ENCODE results near the gene EDDM13. TPM values are rescaled to one million over a fixed set of nuclear protein-coding genes. Genes with fewer than 3 reads are reported as not detected.
A peak's percentile ranks its signal among the peaks of the same experiment; 100 is the strongest.

EDDM13 gene
- total RNA-seq, 4 donors from 2014 or later = not detected

- H3K27ac ChIP-seq = no peak overlapping the region
- H3K4me1 ChIP-seq = peaks cover 0 to 21% (median 0%) of the 10 kb centered on the region in 3 donors
- 88 to 100% methylated on average over 1 to 2 of the region's 11 CpGs for WGBS, 2 donors (ENCODE audit: low coverage in 1 of 2)
- no peaks in the 10 kb centered on the region for H3K9me3 ChIP-seq
- H3K27me3 ChIP-seq = no peaks in the 10 kb centered on the region
- H3K36me3 ChIP-seq = peaks cover 0 to 45% of the 10 kb centered on the region in 2 donors
- no peak for ATAC-seq
- H3K4me3 ChIP-seq = no peak overlapping the region
- TF ChIP-seq POLR2A (IDR thresholded peaks at IDR 0.05) (no peak), CTCF (IDR thresholded peaks at IDR 0.05) (peak in 3 of 4 experiments; percentile 23 to 59 (median 25)), POLR2AphosphoS5 (IDR thresholded peaks at IDR 0.05) (no peak), EP300 (IDR thresholded peaks at IDR 0.05) (no peak)
Observed at GRCh38 chr19:56309511-56310185, 37.1 kb downstream of the EDDM13 start.

DNA sequence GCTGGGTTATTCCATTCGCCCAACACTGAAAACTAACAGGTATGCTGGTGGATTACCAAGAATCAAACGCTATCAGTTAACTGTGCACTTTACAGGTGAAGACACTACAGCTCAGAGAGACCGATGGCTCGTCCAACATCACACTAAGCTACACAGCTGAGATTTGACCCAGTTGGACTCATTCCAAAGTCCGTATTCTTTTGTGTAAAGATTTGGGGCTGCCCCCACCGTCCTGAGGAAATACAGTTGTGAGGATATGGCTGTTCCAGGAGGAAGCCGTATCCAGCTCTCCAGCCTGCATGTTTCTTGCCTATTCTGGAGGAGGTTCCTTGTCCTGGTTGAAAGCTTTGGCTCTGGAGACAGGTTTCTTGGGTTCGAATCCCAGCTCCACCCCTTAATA, 37.9 kb downstream of the EDDM13 start:
- 57 to 64% methylated on average over 3 to 5 of the region's 8 CpGs for WGBS, 2 donors (ENCODE audit: low coverage in 1 of 2)
- Histone ChIP-seq H3K4me3 (no peak overlapping the region), H3K27ac (no peak overlapping the region), H3K36me3 (peaks cover 0 to 37% of the 10 kb centered on the region in 2 donors), H3K9me3 (no peaks in the 10 kb centered on the region), H3K27me3 (no peaks in the 10 kb centered on the region), H3K4me1 (peaks cover 0 to 23% (median 0%) of the 10 kb centered on the region in 3 donors)
- TF ChIP-seq CTCF (IDR thresholded peaks at IDR 0.05) (no peak), POLR2AphosphoS5 (IDR thresholded peaks at IDR 0.05) (no peak), POLR2A (IDR thresholded peaks at IDR 0.05) (no peak), EP300 (IDR thresholded peaks at IDR 0.05) (no peak)
- ATAC-seq = no peak

DNA sequence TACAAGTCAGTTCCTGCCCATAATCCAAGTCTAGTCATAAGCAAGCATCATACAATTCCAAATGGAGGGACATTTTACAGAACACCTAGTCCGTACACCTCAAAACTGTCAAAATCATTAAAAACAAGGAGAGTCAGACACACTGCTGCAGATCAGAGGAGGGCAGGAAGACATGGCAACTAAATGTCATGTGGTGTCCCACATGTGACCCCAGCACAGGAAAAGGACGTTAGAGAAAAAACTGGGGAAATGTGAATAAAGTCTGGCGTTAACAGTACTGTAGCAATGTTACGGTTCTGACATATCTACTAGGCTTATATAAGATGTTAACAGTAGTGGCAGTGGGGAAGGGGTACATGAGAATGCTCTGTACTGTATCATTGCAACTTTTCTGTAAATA, 39.8 kb downstream of the EDDM13 start:
- H3K27ac ChIP-seq = no peak overlapping the region
- no peak for ATAC-seq
- no peak overlapping the region for H3K4me3 ChIP-seq
- H3K4me1 ChIP-seq = peaks cover 0 to 30% (median 0%) of the 10 kb centered on the region in 3 donors
- H3K9me3 ChIP-seq = no peaks in the 10 kb centered on the region
- H3K36me3 ChIP-seq = peaks cover 0 to 33% of the 10 kb centered on the region in 2 donors
- no peaks in the 10 kb centered on the region for H3K27me3 ChIP-seq
- 64 to 71% methylated on average over 4 of the region's 4 CpGs for WGBS, 2 donors (ENCODE audit: low coverage in 1 of 2)
- TF ChIP-seq EP300 (IDR thresholded peaks at IDR 0.05) (no peak), CTCF (IDR thresholded peaks at IDR 0.05) (no peak), POLR2A (IDR thresholded peaks at IDR 0.05) (no peak), POLR2AphosphoS5 (IDR thresholded peaks at IDR 0.05) (no peak)

DNA sequence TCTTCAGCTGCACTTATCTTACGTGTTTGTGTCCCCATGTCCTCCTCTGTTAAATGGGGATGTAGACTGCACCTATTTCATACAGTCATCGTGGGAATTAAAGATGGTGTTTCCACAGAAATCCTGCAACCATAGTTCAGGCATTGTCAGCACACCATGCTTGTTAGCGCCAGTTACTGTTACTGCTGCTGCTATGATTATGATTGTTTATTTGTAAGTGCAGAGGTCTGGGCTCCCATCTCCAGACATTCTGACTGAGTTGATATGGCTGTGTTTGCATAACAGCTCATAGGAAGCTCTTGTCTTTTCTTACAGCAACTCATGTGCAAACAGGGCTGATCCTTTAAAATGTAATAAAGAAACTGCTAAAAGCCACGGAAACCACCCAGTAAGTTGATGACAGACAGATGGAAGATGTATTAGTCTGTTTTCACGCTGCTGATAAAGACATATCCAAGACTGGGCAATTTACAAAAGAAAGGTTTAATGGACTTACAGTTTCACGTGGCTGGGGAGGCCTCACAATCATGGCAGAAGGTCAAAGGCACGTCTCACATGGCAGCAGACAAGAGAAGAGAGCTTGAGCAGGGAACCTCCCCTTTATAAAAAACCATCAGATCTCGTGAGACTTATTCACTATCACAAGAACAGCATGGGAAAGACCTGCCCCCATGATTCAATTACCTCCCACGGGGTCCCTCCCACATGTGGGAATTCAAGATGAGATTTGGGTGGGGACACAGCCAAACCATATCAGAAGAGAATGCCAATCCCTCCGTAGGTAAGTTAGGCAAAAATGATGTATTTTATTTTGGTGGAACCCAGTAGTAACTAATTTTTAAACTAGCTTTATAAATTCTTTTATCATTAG, 40.5 kb downstream of the EDDM13 start:
- 67 to 78% methylated on average over 9 of the region's 10 CpGs for WGBS, 2 donors (ENCODE audit: low coverage in 1 of 2)
- H3K9me3 ChIP-seq = no peaks in the 10 kb centered on the region
- TF ChIP-seq POLR2A (IDR thresholded peaks at IDR 0.05) = no peak
- peaks cover 0 to 30% (median 0%) of the 10 kb centered on the region in 3 donors for H3K4me1 ChIP-seq
- peaks cover 0 to 33% of the 10 kb centered on the region in 2 donors for H3K36me3 ChIP-seq
- ATAC-seq = no peak
- H3K27me3 ChIP-seq = no peaks in the 10 kb centered on the region
- no peak overlapping the region for H3K27ac ChIP-seq
- H3K4me3 ChIP-seq = no peak overlapping the region

DNA sequence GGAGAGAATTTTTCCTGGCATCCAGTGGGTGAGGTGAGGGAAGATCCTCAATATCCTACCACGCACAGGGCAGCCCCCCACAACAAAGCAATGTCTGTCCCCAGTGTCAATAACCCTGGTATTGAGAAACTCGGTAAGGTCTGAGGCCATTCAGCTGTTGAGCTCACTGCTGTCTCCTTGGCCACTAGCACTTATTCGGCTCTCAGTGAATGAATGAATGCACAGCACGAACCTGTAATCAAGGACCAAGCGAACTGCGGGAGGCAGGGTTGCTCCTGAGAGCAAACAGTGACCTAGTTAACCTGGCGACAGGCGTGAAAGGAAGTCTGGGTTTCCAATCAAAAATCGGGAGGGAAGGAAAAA, 41.5 kb downstream of the EDDM13 start:
- peaks cover 0 to 30% (median 0%) of the 10 kb centered on the region in 3 donors for H3K4me1 ChIP-seq
- H3K9me3 ChIP-seq = no peaks in the 10 kb centered on the region
- no peaks in the 10 kb centered on the region for H3K27me3 ChIP-seq
- peak overlapping the region; percentile 87 to 98 (median 97) for H3K27ac ChIP-seq
- peak overlapping the region; percentile 69 to 76 for H3K4me3 ChIP-seq
- TF ChIP-seq CTCF (IDR thresholded peaks at IDR 0.05) (no peak), POLR2A (IDR thresholded peaks at IDR 0.05) (no peak), EP300 (IDR thresholded peaks at IDR 0.05) (no peak), POLR2AphosphoS5 (IDR thresholded peaks at IDR 0.05) (no peak)
- peaks cover 0 to 28% of the 10 kb centered on the region in 2 donors for H3K36me3 ChIP-seq
- no peak for ATAC-seq
- WGBS, 2 donors (ENCODE audit: low coverage in 1 of 2) = 0% methylated on average over 4 to 9 of the region's 9 CpGs
